Hepatocyte (in vitro differentiated cells): ENCODE measurements around the gene NBDY. TPM values are rescaled to one million over a fixed set of nuclear protein-coding genes. Genes with fewer than 3 reads are reported as not detected.

Experiments
- DNase-seq: peaks from one replicate; pipeline ENCODE4 v3.0.0-alpha.2; 2016; ENCODE audit warnings: low spot score
- H2AFZ ChIP-seq: fragments of 200-600 bp; sonication (generic); 2 replicates; pipeline ENCODE4 v1.6.0; 2016; ENCODE audit warnings: antibody characterized with exemption, mild to moderate bottlenecking
- H3K27ac ChIP-seq: fragments of 200-600 bp; sonication (generic); 2 replicates; pipeline ENCODE4 v1.5.1; 2016; ENCODE audit warnings: mild to moderate bottlenecking
- H3K27me3 ChIP-seq: fragments of 200-600 bp; sonication (generic); 2 replicates; pipeline ENCODE4 v1.6.1; 2016
- H3K36me3 ChIP-seq: fragments of 200-600 bp; sonication (generic); replicated peaks from 2 replicates; pipeline ENCODE4 v1.5.1; 2016; ENCODE audit warnings: low read depth; ENCODE audit not compliant: insufficient read depth
- H3K4me1 ChIP-seq: fragments of 200-600 bp; sonication (generic); 2 replicates; pipeline ENCODE4 v1.5.1; 2016; ENCODE audit warnings: mild to moderate bottlenecking, moderate library complexity; ENCODE audit not compliant: insufficient read depth
- H3K4me2 ChIP-seq: fragments of 200-600 bp; sonication (generic); 2 replicates; pipeline ENCODE4 v1.6.0; 2016
- H3K4me3 ChIP-seq: fragments of 200-600 bp; sonication (generic); 2 replicates; pipeline ENCODE4 v1.5.1; 2016; ENCODE audit warnings: mild to moderate bottlenecking
- H3K79me2 ChIP-seq: fragments of 200-600 bp; sonication (generic); 2 replicates; pipeline ENCODE4 v1.6.0; 2017; ENCODE audit warnings: mild to moderate bottlenecking
- H3K9me2 ChIP-seq: fragments of 200-600 bp; sonication (generic); replicated peaks from 2 replicates; pipeline ENCODE4 v1.6.0; 2017; ENCODE audit warnings: mild to moderate bottlenecking; ENCODE audit not compliant: insufficient read depth
- H3K9me3 ChIP-seq: fragments of 200-600 bp; sonication (generic); 2 replicates; pipeline ENCODE4 v1.5.1; 2016; ENCODE audit warnings: low read depth, mild to moderate bottlenecking
- H4K20me1 ChIP-seq: fragments of 200-600 bp; sonication (generic); 2 replicates; pipeline ENCODE4 v1.6.0; 2016; ENCODE audit warnings: mild to moderate bottlenecking; ENCODE audit not compliant: insufficient read depth, poor library complexity, severe bottlenecking
- CTCF ChIP-seq: fragments of 200-600 bp; sonication (generic); IDR thresholded peaks from 2 replicates; pipeline ENCODE4 v1.5.1; 2016; ENCODE audit warnings: antibody characterized with exemption, mild to moderate bottlenecking; ENCODE audit not compliant: poor library complexity
- EZH2 ChIP-seq: fragments of 200-600 bp; sonication (generic); IDR thresholded peaks from 2 replicates; pipeline ENCODE4 v1.6.1; 2016; ENCODE audit warnings: antibody characterized with exemption, mild to moderate bottlenecking, borderline replicate concordance
- EZH2phosphoT487 ChIP-seq: fragments of 200-600 bp; sonication (generic); IDR thresholded peaks from one replicate; pipeline ENCODE4 v1.6.1; 2018; ENCODE audit warnings: antibody characterized with exemption, mild to moderate bottlenecking, low read depth, moderate library complexity; ENCODE audit not compliant: unreplicated experiment, severe bottlenecking
- WGBS: methylation state at CpG from one replicate; pipeline ENCODE4 v1.1.6; 2016; ENCODE audit warnings: low lambda C conversion rate; ENCODE audit errors: missing lambda C conversion rate; 5-methylcytosine and 5-hydroxymethylcytosine counted together
- polyA plus RNA-seq: library from polyadenylated mRNA; unstranded; fragments of >200 nt; fragmentation: Nextera tagmentation; extraction: Ambion mirVana; gene quantifications from 2 replicates; pipeline ENCODE4 v1.2.1, GENCODE V29; 2016
- total RNA-seq: library from RNA; depleted of rRNA; stranded (reverse); fragments of >200 nt; gene quantifications from 2 replicates; pipeline ENCODE4 v1.2.3, GENCODE V29; 2014

The NBDY gene
- total and polyA plus RNA-seq, 2 experiments from 2014 or later = 20.4 to 166 TPM

GRCh38 chrX:56812515-56813105 is 83.6 kb downstream of the NBDY start:
- WGBS = 88% methylated on average over 7 of the region's 7 CpGs
- Histone ChIP-seq H3K36me3 (no peaks in the 10 kb centered on the region), H3K4me2 (no peak overlapping the region), H2AFZ (no peak overlapping the region), H3K79me2 (peaks cover 6% of the 10 kb centered on the region), H3K27me3 (no peaks in the 10 kb centered on the region), H3K4me3 (no peak overlapping the region), H4K20me1 (no peaks in the 10 kb centered on the region), H3K4me1 (no peaks in the 10 kb centered on the region), H3K9me2 (no peaks in the 10 kb centered on the region), H3K27ac (no peak overlapping the region), H3K9me3 (no peaks in the 10 kb centered on the region)
- TF ChIP-seq EZH2 (no peak), EZH2phosphoT487 (no peak), CTCF (no peak)
- DNase-seq = no peak

GRCh38 chrX:56813318-56813837 is 84.3 kb downstream of the NBDY start:
- Histone ChIP-seq H4K20me1 (no peaks in the 10 kb centered on the region), H3K27ac (no peak overlapping the region), H3K9me2 (no peaks in the 10 kb centered on the region), H3K4me1 (no peaks in the 10 kb centered on the region), H2AFZ (no peak overlapping the region), H3K9me3 (no peaks in the 10 kb centered on the region), H3K36me3 (no peaks in the 10 kb centered on the region), H3K4me3 (no peak overlapping the region), H3K4me2 (no peak overlapping the region), H3K27me3 (no peaks in the 10 kb centered on the region), H3K79me2 (peaks cover 6% of the 10 kb centered on the region)
- TF ChIP-seq CTCF (no peak), EZH2 (no peak), EZH2phosphoT487 (no peak)
- no peak for DNase-seq
- 84% methylated on average over 7 of the region's 7 CpGs for WGBS

- 84% methylated on average over 5 of the region's 5 CpGs for WGBS
- Histone ChIP-seq H3K79me2 (no peaks in the 10 kb centered on the region), H4K20me1 (no peaks in the 10 kb centered on the region), H2AFZ (no peak overlapping the region), H3K4me3 (no peak overlapping the region), H3K36me3 (no peaks in the 10 kb centered on the region), H3K9me2 (no peaks in the 10 kb centered on the region), H3K27me3 (no peaks in the 10 kb centered on the region), H3K27ac (no peak overlapping the region), H3K4me2 (no peak overlapping the region), H3K4me1 (no peaks in the 10 kb centered on the region), H3K9me3 (no peaks in the 10 kb centered on the region)
- no peak for DNase-seq
- TF ChIP-seq EZH2phosphoT487 = no peak
Observed at GRCh38 chrX:56817179-56817578, 88.1 kb downstream of the NBDY start.

GRCh38 chrX:56826020-56826419 is 97.0 kb downstream of the NBDY start:
- no peak for DNase-seq
- Histone ChIP-seq H3K79me2 (no peaks in the 10 kb centered on the region), H4K20me1 (no peaks in the 10 kb centered on the region), H2AFZ (no peak overlapping the region), H3K4me2 (no peak overlapping the region), H3K36me3 (no peaks in the 10 kb centered on the region), H3K27me3 (no peaks in the 10 kb centered on the region), H3K27ac (no peak overlapping the region), H3K4me1 (no peaks in the 10 kb centered on the region), H3K9me3 (no peaks in the 10 kb centered on the region), H3K4me3 (no peak overlapping the region), H3K9me2 (no peaks in the 10 kb centered on the region)
- WGBS = 90% methylated on average over 2 of the region's 2 CpGs
- no peak for TF ChIP-seq EZH2
- no peak for TF ChIP-seq CTCF
- no peak for TF ChIP-seq EZH2phosphoT487
